Testis (tissue), 2 donors: ENCODE data around the gene GPBP1L1.

Experiments used
- POLR2A ChIP-seq: fragments of 450-650 bp; IDR thresholded peaks from one replicate; pipeline ENCODE4 v1.6.1; 2017; ENCODE audit warnings: antibody characterized with exemption, mild to moderate bottlenecking, moderate library complexity
- TF ChIP-seq, protein P1 (sequence below), 3 experiments: fragments of 450-650 bp in 2 of 3; fragments of 200-600 bp in 1 of 3; sonication (generic) in 1 of 3; IDR thresholded peaks; one replicate each; pipeline ENCODE4 v1.5.1; 2016 to 2019; ENCODE audit warnings: antibody characterized with exemption in 3 of 3, mild to moderate bottlenecking in 2 of 3, moderate library complexity in 1 of 3

DNA sequence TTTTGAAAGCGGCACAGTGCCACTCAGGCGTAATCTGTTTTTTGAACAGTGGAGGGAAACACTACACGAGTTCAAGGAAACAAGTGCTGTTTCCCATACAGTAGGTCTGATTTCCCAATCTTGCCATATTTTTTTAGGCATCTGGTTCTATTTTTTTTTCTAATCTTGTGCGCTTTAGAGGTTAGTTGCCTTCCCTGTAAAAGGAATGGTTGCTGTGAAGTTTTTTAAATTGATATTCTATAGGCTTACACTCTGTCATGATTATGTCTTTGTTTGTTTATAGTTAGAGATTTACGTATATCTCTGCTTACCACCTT, 101.3 kb downstream of the GPBP1L1 start:
- TF ChIP-seq, protein P1, sequence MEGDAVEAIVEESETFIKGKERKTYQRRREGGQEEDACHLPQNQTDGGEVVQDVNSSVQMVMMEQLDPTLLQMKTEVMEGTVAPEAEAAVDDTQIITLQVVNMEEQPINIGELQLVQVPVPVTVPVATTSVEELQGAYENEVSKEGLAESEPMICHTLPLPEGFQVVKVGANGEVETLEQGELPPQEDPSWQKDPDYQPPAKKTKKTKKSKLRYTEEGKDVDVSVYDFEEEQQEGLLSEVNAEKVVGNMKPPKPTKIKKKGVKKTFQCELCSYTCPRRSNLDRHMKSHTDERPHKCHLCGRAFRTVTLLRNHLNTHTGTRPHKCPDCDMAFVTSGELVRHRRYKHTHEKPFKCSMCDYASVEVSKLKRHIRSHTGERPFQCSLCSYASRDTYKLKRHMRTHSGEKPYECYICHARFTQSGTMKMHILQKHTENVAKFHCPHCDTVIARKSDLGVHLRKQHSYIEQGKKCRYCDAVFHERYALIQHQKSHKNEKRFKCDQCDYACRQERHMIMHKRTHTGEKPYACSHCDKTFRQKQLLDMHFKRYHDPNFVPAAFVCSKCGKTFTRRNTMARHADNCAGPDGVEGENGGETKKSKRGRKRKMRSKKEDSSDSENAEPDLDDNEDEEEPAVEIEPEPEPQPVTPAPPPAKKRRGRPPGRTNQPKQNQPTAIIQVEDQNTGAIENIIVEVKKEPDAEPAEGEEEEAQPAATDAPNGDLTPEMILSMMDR (IDR thresholded peaks at IDR 0.05) = no peak
- TF ChIP-seq POLR2A = no peak
